IPS-18c (cell line): ENCODE data around the gene SERGEF.

Source experiments
- H3K4me3 ChIP-seq: 2 replicates; pipeline ENCODE4 v1.7.0; 2013; ENCODE audit warnings: low read depth, mild to moderate bottlenecking, low read length, moderate library complexity; ENCODE audit not compliant: insufficient read depth
- H3K9me3 ChIP-seq: one replicate; pipeline ENCODE4 v1.6.1; 2013; ENCODE audit warnings: mild to moderate bottlenecking, low read length, moderate library complexity; ENCODE audit not compliant: control insufficient read depth, insufficient read depth

The SERGEF gene

DNA sequence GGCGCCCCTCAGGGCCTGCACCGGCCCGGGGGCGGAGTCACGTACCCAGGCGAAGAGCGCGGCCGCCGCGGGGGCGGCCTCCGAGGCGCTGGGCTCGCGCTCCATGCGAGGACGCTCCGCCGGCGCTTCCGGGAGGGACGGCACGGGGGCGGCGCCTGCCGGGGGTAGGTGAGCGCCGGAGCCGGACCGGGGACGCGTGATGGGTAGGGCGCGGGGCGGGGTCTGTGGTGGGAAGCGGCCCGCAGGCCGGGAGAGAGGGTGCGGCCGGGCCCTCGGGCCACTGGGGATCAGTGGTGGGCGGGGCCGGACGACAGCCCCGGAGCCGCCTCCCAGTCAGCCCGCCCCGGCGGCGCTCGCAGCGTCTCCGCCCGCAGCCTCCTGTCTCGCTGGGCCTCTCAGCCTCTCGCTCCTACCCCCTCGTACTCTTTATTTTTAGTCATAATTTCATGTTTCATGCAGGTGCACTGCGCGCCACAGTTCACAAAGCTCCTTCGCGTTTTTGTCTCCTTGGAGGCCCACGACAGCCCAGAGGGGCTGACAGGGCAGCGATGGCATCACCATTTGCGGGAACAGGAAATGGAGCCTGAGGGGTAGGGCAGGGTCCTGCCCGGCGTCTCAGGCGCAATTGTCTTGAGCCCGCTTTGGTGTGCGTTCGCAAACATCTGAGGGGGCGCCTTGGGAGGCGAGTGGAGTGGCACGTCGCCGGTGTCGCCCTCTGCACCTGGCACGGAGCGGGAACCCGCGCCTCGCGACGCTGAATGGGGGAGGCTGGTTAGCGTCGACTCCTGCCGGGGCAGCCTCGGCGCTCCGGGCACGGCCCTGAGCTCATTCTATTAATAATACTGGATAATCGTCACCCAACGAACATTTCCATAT, at the start of gene SERGEF:
TSS of gene SERGEF (minus strand) at position 142 of the 876 bp plus-strand sequence. CDS start at position 105, 37 bp downstream.
- no peaks in the 10 kb centered on the region for H3K9me3 ChIP-seq
- H3K4me3 ChIP-seq: peak within 1 kb of the TSS; percentile 89

DNA sequence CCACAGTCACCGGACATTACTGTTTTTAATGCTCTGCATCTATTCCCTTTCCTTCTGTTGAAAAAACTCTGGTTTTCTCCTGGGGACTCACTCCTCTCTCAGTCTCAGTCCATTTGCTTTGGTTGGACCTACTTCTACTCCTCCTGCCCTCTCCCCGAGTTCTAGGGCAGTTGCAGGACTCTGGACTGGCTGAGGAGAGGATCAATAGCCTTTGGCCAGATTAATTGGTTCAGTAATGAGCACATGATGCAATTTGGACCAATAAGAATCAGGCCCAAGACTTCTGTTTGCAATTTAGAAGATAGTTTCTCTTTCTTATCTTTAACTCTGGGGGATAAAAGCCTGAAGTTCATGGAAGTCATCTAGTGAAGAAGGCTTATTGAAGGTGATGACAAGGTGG, 48.5 kb upstream of the SERGEF start:
- Histone ChIP-seq H3K4me3 (no peak overlapping the region), H3K9me3 (no peaks in the 10 kb centered on the region)

DNA sequence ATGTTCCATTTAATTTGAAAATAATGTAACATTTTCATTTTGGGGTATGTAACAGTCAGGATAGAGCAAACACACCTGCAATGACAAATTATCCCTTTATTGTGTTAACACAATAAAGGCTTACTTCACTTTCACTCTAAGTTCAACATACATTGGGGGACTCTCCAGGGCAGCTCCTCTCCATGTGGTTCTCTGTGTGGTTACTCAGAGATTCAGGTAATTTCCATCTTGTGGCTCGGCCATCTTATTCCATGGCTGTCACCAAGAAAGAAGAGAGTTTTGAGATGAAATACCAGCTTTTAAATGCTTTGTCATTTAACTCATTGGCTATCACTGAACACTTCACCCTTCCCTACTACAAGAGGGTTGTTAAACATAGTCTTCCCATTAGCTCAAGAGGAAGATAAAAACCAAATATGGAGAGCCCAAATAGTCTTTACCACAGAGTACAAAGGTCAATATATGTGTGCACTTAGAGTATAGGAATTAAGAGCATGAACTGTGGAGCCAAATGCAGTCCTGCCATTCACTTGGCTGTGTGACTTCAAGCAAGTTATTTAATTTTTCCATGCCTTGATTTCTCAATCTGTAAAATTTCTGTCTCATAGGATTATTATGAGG, 43.8 kb upstream of the SERGEF start:
- Histone ChIP-seq H3K4me3 (no peak overlapping the region), H3K9me3 (no peaks in the 10 kb centered on the region)

DNA sequence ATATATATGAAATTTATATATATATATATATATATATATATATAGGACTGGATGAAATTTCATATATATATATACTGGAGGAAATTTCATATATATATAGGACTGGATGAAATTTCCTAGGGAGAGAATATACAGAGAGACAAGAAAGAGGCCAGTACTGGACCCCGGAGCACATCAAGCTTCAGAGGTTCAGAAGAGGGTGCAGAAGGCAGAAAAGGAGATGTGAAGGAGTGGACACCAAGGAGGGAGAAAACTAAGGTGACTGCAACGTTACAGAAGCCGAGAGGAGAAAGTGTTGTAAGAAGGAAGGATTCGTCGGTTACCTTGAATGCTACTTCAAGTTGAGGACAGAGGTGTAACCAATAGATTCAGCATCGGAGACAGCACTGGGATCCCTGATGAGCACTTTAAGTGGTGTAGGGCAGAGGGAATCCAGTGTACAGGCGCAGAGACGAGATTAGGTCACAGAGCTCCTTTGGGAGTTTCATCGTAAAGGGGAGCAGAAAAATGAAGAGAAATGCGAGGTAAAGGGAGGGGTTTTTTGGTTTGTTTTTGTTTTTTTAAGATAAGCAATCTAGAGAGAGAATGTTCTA, 41.8 kb upstream of the SERGEF start:
- no peaks in the 10 kb centered on the region for H3K9me3 ChIP-seq
- H3K4me3 ChIP-seq: no peak overlapping the region

DNA sequence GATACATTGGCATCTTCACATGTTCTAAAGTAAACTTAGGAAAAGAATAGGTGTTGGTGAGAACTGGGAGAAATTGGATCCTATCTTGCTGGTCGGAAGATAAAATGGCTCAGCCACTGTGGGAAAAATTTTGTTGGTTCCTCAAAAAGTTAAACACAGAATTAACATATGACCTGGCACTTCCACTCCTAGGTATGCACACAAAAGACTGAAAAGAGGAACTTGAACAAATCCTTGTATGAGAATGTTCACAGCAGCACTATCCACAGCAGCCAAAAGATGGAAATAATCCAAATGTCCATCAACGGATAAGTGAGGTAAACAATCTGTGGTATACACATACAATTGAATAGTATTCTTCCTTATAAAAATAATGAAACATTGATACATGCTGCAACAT, 38.0 kb upstream of the SERGEF start:
- Histone ChIP-seq H3K9me3 (no peaks in the 10 kb centered on the region), H3K4me3 (no peak overlapping the region)

DNA sequence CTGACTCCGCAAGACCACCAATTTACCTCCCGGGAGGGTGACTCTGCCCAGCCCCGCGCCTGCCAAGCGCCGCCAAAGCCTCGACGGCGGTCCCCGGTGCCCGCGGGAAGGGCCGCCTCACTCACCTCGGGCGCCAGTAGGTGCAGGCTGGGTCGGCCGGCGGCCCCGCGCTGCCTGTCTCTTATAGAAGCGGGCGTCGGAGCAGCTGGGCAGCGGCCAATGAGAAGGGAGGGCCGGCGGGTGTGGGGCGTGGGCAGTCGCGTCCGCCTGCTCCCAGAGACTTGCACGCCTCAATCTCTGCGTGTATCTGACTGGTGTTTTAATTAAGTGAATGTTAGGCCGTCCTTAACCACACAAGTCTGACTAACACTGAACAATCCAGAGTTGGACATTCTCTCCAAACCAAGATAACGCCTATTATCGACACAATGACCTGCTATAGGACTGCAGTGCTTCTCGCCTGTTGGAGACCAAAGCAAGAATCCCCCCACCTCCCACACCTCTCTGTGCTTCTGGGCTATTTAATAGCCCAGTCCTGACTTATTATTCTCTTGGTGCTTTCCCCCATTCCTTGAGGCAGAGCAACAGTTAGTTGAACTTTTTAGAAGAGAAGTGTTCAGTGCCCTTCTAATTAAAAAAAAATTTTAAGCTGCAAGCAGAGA, 33.4 kb upstream of the SERGEF start, which contains the start of gene TPH1:
TSS of gene TPH1 (minus strand) at position 154 of the 662 bp plus-strand sequence. CDS start 5,507 bp downstream, outside the sequence.
- H3K4me3 ChIP-seq: no peak within 1 kb of the TSS
- H3K9me3 ChIP-seq: no peaks in the 10 kb centered on the region

DNA sequence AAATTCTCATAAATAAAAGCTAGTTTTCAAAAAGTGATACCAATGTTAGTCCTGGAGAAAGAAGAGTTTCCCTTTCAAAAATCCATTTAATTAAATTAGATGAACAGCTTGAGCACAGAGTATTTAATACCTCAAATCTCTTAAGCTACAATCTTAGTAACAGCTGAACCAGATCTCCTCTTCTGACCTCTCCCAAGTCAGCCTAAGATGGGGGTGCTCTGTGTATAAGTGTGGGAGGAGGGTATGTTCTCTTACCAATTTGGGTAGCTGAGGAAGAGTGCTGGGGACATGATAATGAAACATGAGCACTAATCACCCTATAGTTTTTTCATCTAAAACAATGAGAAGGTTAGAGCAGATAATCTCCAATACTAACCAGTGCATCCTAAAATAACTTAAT, 23.6 kb upstream of the SERGEF start:
- no peak overlapping the region for H3K4me3 ChIP-seq
- no peaks in the 10 kb centered on the region for H3K9me3 ChIP-seq

DNA sequence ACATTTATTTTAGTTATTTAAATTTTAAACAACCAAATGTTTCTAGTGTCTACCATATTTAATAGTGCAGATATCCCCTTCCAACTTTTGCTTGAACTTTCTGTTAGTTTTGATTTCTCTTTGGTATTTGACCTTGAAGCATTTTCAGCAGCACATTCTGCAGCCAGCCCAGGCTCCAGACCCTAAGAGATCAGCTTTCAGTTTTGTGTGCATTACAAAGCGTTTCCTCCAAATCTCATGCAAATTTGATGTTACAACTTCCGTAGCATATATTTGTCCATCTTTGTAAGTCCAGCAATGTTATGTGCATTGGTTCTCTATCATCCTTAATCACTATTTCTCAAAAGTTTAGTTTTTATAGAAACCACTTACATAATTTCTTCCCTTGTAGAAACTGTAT, 14.6 kb upstream of the SERGEF start:
- Histone ChIP-seq H3K4me3 (no peak overlapping the region), H3K9me3 (no peaks in the 10 kb centered on the region)

DNA sequence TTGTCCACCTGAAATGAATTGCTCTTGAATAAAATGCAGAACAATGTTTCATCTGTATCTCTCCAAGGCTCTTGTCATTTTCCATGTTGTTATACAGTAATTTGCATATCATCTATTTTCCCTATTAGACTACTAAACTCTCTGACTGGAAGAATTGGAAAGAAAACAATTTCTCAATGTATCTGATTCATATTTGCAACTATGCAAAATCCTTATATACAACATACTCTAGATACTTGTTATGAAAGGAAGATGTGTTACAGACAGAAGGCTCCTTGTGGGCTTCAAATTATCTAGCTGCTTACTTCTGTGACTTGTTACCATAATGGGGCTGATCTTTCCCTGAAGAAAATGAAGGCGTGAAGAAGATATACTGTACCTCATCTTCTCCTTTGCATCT, 9.6 kb upstream of the SERGEF start:
- Histone ChIP-seq H3K4me3 (no peak overlapping the region), H3K9me3 (no peaks in the 10 kb centered on the region)

DNA sequence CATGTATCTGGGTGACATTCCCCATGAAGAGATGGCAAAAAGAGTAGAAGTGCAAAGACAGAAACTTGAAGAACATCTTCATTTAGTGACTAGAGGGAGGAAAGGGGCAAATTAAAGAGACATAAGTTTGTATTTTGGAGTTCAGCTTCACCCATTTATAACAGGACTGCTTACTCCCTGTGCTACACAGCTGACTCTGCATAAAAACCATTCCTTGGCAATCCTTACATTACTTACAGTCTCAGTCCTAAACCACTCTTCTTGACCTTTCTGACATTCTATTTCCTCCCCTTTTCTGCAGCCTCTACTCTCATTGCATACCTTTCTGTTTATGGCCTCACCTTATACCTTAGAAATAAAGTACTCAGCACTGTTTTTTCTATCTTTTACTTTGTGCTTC, 6.8 kb upstream of the SERGEF start:
- Histone ChIP-seq H3K9me3 (no peaks in the 10 kb centered on the region), H3K4me3 (no peak overlapping the region)

DNA sequence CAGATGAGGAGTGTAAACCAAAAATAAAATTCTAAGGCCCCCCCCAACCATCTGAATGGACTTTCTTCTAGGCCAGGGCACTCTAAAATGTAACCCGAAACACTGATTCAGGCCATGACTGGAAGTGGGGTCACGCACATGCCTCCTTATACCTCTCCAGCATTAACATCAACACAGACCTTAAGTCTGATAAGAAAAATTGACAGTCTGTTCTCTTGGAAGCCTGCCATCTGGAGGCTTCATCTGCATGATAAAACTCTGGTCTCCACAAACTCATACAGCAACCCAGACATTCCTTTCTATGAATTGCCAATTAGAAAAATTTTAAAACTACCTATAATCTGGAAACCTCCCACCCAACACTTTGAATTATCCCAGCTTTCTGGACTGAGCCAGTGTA, 3.9 kb upstream of the SERGEF start:
- no peak overlapping the region for H3K4me3 ChIP-seq
- no peaks in the 10 kb centered on the region for H3K9me3 ChIP-seq

DNA sequence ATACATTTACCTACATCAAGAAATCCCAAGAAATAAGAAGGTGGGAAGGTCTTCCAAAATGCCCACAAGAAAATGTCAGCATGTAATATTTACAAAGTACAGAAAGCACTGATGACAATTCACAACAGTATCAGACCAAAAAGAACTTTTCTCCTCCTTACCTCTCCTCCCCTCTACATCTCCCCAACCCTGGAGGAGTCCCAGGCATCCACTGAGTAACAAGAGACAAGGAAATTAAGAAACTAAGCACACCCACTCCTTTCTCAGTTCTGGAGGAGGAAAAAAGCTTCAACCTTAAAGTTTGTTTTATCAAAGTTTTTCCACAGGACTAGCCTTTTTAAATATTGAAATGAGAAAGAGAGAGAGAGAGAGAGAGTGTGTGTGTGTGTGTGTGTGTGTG, 2.0 kb upstream of the SERGEF start:
- H3K9me3 ChIP-seq: no peaks in the 10 kb centered on the region
- H3K4me3 ChIP-seq: no peak overlapping the region

DNA sequence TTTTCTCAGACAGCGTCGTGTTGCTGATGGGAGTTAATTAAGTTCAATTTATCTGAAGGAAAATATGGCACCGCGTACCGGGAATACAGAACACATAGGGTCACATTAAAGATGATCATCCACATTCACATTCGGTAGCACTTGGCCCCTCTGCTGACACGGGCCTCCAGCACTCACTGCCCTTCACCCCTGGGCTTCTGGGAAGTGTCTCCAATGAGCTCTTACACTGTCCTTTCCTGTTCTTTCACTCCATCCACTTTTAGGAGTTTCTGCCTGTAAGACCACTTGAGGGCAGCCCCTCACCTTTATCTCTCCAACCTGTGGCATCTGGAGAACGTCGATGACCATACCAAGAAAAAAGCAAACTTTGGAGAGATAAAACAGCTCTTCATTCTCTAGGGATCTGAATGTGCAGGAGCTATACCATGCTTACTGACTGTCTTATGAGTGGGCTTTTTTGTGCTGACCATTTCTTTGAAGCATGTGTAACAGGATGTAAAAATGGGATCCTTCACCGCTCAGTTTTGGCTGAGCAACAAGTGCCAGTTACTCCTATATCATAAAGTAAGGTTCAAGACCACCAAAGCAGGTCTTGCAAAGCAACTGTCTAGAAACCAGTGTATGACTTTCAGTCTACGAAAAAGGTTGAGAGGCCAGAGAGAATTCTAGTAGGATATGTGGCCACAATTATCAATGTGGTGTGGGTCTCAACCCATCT, 1.1 kb upstream of the SERGEF start:
- Histone ChIP-seq H3K4me3 (peak overlapping the region; percentile 89), H3K9me3 (no peaks in the 10 kb centered on the region)

DNA sequence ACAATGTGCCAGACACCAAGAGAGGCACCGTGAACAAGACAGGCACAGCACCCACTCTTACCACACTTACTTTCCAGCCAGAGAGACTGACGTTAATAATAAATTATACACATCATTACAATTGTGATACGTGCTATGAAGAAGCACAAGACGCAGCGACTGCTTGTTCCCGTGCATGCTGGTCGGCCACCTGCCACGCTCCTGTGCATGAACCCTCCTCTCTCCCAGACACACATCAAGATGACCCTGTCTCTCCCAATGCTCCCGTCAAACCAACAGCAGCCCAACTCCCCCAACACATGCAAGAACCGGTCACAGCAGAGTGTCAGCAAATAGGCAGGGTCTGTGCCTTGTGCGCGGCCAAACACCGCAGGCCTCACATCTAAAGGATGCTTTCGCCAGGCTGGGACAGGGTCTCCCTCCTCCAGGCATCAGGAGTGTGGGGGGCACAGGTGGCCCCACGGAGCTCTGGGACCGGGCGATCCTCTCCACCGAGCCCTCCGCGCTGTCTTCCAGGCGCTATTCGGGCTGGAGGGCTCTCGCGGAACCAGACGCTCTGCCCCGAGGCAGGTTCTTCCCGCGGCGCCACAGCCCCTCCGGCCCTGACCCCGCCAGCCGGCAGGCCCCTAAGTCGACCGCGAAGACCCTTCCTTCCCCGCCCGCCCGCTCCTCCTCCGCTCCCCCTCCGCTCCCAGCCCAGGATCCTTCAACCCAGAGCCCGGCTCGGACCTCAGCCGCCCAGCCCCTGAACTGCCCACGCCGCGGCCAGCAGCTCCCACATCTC, 533 bp downstream of the SERGEF start:
- peak overlapping the region; percentile 89 for H3K4me3 ChIP-seq
- H3K9me3 ChIP-seq: no peaks in the 10 kb centered on the region

DNA sequence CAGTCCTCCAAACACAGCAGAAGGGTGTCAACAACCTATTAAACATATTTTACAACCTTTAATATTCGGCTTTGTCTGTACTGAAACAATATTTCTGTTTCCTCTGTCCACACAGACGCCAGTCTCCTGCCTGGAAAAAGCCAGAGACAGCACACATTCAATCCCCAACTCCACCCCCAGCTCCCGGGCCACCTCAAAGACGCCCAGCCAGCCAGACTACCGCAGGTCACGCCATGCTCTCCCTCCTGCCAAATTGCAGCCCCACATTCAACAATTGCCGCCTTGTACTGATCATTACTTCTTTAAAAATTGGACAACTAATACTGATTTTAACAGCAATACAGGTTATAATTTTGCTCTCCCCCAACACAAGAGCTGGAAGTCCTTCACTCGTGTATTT, 1.2 kb downstream of the SERGEF start:
- H3K4me3 ChIP-seq: no peak overlapping the region; the same call in 1 of the 2 replicates
- H3K9me3 ChIP-seq: no peaks in the 10 kb centered on the region

DNA sequence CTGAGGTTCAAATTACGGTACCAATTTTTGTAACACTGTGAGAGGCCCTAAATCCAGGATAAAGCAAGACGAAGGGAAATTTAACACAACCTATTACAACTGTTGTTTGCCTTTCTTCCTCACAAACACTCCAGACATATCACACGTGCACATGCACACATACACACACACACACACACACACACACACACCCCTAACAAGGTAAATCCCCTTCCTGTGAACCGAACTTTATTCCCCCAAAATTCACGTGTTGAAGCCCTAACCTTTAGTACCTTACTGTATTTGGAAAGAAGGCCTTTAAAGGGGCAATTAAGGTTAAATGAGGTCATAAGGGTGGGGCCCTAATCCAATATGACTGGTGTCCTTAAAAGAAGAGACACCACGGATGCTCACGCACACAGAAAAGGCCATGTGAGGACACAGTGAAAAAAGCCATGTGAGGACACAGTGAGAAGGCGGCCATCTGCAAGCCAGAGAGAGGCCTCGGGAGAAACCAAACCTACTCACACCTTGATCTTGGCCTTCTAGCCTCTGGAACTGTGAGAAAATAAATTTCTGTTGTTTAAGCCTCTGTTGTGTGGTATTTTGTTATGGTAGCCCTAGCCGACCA, 1.8 kb downstream of the SERGEF start:
- Histone ChIP-seq H3K9me3 (no peaks in the 10 kb centered on the region), H3K4me3 (no peak overlapping the region)
